ENCODE data around the gene IFITM10. TPM values are rescaled to one million over a fixed set of nuclear protein-coding genes. Genes with fewer than 3 reads are reported as not detected.

The IFITM10 gene
- total RNA-seq, 2 donors from 2014 or later = 0.17 to 0.42 TPM

DNA sequence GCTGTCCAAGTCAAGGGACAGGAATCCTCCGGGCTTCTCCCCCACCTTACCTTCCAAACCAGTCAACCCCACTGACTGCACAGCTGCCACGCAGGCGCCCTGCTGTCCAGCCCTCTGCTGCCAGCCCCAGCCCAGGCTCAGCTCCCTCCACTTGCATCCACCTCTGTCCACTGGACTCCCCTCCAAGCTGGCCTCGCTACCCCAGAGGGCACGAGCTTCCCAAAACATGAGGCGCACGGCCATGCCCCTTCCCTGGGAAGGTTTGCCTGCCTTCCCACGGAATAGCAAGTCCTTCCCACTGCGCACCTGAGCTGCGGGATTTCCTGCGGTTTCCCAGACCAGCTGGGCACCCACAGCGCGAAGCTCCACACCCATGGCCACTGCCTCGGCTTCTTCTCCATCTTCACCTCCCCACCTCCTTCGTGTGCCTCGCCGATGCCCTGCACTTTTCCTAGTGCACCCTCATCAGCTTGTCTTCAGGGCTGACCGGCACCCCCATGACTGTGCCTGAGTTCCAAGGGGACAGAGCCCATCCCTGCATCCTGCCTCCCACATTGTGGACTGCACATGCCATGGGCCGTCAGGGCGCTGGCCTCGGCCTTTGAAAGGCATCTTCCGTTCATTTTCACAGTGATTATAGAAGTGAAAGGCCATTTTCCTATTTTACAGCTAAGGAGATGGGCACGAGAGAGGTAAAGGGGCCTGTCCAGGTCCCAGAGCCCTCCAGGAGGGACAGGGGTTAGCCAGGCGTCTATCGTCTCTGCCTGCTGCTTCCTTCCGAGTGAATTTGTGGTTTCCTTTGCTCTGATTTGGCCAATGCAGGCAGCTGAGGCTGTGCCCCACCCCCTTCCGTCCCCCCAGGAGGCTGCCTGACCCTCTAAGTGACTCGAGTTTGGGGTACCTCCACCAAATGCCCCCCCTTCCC is 16.4 kb downstream of the IFITM10 start:
- Mint-ChIP-seq H3K4me3 (no peak overlapping the region), H3K27me3 (peaks cover 42% of the 10 kb centered on the region), H3K4me1 (peaks cover 6% of the 10 kb centered on the region), H3K9me3 (no peaks in the 10 kb centered on the region), H3K27ac (no peak overlapping the region), H3K36me3 (ENCODE audit: low read depth) (no peaks in the 10 kb centered on the region)
- no peak for ATAC-seq (replicated peaks)

DNA sequence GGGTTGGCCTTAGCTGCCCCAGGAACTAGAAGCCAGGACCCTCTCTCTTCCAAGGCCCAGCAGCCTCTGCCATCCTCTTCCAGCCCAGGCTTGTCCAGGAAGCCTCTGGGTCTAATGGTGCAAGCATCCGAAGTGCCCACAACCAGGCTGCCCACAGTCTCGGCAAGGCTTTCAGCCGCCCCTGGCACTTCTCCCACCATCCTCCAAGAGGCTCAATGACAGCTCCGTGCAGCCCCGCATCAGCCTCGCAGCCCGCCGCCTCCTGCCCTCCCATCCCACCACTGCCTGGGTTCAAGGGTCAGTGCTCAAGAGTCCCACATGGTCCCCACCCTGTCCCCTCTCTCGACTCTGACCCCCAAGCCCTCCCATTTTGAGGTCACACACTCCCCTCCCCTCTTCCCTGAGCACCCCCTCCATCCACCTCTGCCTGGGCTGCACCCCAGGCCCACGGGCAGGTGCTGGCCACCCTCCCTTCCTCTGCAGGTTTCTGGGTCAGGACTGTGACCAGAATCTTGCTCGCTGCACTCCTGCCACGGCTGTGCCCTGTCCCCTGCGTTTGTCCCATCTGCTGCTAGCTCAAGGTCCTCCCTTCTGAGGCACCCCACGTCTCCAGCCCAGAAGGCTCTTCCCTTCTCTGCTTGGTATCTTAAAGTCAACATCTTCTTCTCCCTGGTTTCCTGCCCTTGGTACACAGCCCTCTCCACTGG is 17.2 kb downstream of the IFITM10 start:
- Mint-ChIP-seq H3K27me3 (peaks cover 45% of the 10 kb centered on the region), H3K27ac (no peak overlapping the region), H3K4me1 (peaks cover 6% of the 10 kb centered on the region), H3K36me3 (ENCODE audit: low read depth) (no peaks in the 10 kb centered on the region), H3K9me3 (no peaks in the 10 kb centered on the region), H3K4me3 (no peak overlapping the region)
- no peak for ATAC-seq (replicated peaks)

DNA sequence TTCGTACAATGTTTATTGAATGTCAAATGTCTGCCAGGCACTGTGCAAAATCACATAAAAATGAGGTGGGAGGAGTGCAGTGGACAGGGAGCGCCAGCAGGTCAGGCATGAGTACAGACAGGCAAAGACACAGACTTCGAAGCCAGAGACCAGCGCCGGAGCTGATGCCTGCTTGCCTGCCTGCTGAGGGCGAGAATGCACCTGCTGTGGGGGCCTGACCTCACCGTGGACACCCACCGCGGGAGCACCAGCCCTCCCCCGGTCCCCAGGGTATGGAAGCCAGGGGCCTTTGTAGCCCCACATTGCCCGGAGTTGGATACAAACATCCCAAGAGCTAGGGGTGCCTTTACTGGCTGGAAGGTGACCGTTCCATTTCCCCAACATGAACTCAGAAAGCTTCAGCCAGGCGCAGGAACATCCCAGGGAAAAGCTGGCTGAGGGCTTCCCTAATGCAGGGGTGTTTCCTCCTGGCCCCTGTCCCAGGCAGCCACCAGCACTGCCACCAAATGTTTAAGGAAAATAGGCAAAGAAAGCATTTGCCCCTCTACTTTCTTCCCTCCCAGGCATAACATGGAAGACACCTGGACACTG is 17.9 kb downstream of the IFITM10 start:
- H3K27me3 Mint-ChIP-seq = peaks cover 51% of the 10 kb centered on the region
- ATAC-seq (replicated peaks) = no peak
- peaks cover 8% of the 10 kb centered on the region for H3K4me1 Mint-ChIP-seq
- H3K27ac Mint-ChIP-seq = no peak overlapping the region
- H3K36me3 Mint-ChIP-seq (ENCODE audit: low read depth) = no peaks in the 10 kb centered on the region
- no peaks in the 10 kb centered on the region for H3K9me3 Mint-ChIP-seq
- H3K4me3 Mint-ChIP-seq = no peak overlapping the region

DNA sequence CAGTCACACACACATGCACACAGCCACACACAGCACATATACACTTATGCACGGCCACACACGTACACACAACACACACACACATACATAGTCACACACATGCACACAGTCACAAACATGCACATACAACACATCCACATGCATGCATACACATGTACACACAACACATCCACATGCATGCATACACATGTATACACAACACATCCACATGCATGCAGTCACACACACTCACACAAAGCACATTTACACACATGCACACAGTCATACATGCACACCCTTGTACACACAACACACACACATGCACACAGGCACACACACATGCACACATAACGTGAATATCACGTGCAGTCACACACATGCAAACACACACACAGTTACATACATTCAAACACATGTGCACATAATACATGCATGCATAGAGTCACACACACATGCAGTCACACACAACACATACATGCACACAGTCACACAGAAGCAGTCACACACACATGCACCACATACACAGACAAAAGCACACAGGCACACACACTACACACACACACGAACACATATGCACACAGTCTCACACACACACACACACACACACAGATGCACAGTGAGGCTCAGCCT is 18.8 kb downstream of the IFITM10 start:
- H3K4me1 Mint-ChIP-seq = peaks cover 10% of the 10 kb centered on the region
- no peak overlapping the region for H3K4me3 Mint-ChIP-seq
- peaks cover 53% of the 10 kb centered on the region for H3K27me3 Mint-ChIP-seq
- H3K36me3 Mint-ChIP-seq (ENCODE audit: low read depth) = no peaks in the 10 kb centered on the region
- ATAC-seq (replicated peaks) = no peak
- H3K27ac Mint-ChIP-seq = no peak overlapping the region
- no peaks in the 10 kb centered on the region for H3K9me3 Mint-ChIP-seq

DNA sequence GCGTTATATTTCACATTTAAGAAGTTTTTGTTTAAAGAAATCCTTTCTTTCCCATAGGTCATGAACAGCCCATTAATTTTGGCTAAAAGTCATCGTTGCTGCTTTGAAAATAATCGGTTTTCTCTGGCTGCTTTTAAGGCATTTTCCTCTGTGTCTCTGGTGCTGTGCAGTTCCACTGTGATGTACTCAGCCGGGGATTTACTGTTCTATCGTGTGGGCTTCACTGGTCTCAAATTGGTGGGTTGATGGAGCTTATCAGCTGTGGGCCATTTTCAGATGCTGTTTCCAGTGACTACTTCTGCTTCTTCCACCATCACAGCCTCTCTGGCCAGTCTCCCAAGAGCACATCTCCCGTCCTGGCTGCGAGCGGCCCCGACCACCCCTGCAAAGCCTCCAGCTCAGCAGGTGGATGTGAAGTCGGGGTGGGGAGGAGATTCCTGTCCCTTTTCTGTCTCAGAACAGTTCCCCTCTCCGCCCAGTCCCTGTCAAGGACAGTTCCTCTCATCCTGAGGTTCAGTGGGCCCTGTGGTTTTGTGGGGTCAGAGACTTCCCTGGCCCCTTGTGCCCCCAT is 20.3 kb downstream of the IFITM10 start:
- Mint-ChIP-seq H3K4me3 (no peak overlapping the region), H3K4me1 (peaks cover 10% of the 10 kb centered on the region), H3K27ac (no peak overlapping the region), H3K27me3 (peaks cover 45% of the 10 kb centered on the region), H3K9me3 (no peaks in the 10 kb centered on the region), H3K36me3 (ENCODE audit: low read depth) (no peaks in the 10 kb centered on the region)
- no peak for ATAC-seq (replicated peaks)

DNA sequence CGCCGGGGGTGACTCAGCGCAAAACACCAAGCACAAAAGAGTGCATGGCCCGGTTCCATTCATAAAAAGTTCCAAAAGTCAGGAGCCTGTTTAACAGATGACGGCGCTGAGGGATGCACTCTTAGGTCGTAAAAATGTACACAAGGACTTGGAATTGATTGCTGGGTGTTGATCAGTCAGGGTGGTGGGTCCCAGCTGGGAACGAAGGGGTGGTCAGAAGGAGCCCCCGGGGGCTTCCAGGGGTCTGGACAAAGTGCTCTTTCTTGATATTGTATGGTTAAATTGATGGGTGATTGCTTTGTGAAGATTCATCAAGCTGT is 20.7 kb downstream of the IFITM10 start:
- H3K4me1 Mint-ChIP-seq = peaks cover 10% of the 10 kb centered on the region
- H3K27ac Mint-ChIP-seq = no peak overlapping the region
- H3K36me3 Mint-ChIP-seq (ENCODE audit: low read depth) = no peaks in the 10 kb centered on the region
- ATAC-seq (replicated peaks) = no peak
- peaks cover 50% of the 10 kb centered on the region for H3K27me3 Mint-ChIP-seq
- no peak overlapping the region for H3K4me3 Mint-ChIP-seq
- H3K9me3 Mint-ChIP-seq = no peaks in the 10 kb centered on the region

DNA sequence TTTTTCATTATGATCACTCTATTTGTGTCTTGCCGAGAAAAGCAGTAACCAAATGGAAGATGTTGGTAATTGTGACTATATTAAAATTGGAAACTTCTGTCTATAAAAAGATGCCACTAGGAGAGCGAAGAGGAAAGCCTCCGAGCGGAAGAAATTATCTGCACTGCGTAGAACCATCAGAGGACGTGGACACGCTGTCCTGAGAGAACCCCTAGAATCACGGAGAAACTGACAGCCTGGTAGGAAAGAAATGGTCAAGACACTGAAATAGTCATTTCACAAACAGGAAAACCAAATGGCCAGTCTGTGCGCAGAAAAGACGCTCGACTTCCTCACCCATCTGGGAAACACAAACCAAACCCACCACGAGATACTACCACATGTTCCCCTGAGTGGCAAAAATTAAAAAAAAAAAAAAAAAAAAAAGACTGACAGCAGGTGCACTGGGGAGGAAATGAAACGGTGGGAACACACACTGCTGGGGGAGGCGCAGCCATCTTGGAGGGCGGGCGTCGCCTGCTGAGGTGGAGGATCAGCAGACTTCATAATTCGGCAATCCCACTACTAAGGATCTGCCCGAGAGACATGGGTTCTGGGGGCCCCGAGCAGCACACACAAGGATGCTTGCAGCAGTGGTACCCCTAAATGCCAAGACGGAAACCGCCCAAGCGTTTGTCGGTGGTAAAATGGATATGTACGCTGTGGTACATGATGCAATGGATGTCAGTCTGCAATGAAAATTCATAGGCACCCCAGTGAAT is 21.3 kb downstream of the IFITM10 start:
- H3K9me3 Mint-ChIP-seq = no peaks in the 10 kb centered on the region
- peaks cover 9% of the 10 kb centered on the region for H3K4me1 Mint-ChIP-seq
- peak overlapping the region; percentile 16 for H3K27ac Mint-ChIP-seq
- H3K27me3 Mint-ChIP-seq = peaks cover 52% of the 10 kb centered on the region
- no peaks in the 10 kb centered on the region for H3K36me3 Mint-ChIP-seq (ENCODE audit: low read depth)
- peak; percentile 60 for ATAC-seq (replicated peaks)
- no peak overlapping the region for H3K4me3 Mint-ChIP-seq

DNA sequence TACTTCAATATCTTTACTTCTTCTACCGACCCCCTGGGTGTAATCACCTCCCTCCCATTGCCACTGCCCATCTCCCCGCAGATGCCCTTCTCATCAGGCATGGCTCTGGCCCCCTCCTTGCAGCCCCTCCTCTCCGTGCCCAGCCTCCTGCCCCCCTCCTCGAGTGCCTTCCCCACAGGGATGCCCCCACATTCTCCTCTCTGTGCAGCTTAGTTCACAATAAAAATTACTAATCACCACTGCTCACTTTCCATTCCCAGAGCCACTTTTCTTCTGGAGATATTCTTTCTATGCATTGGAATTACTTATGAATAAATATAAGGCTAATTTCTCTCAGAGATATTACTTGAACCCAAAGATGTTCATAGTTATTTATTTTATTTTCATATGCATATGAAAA is 22.1 kb downstream of the IFITM10 start:
- peaks cover 47% of the 10 kb centered on the region for H3K27me3 Mint-ChIP-seq
- no peak overlapping the region for H3K4me3 Mint-ChIP-seq
- H3K27ac Mint-ChIP-seq = no peak overlapping the region
- H3K4me1 Mint-ChIP-seq = peaks cover 4% of the 10 kb centered on the region
- H3K9me3 Mint-ChIP-seq = no peaks in the 10 kb centered on the region
- H3K36me3 Mint-ChIP-seq (ENCODE audit: low read depth) = no peaks in the 10 kb centered on the region
- ATAC-seq (replicated peaks) = no peak

DNA sequence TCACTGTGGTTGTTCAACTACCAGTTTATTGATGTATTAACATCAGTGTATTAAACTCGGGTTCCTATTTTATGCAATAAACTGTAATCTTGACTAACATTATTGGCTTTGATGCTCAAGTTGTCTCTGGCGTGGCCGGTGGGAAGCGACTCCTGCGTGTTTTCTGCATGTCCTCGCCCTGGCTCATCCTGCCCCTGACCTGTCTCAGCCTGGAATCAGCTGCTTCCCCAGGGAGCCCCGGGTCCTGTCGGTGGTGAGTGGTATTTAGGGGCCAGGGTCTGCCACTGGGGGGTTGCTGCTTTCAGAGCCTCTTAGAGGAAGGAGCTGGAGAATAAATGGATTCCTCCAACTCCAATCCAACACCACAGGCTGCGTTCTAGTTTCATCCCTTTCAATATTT is 22.5 kb downstream of the IFITM10 start:
- Mint-ChIP-seq H3K4me3 (no peak overlapping the region), H3K9me3 (no peaks in the 10 kb centered on the region), H3K36me3 (ENCODE audit: low read depth) (no peaks in the 10 kb centered on the region), H3K4me1 (peaks cover 4% of the 10 kb centered on the region), H3K27ac (no peak overlapping the region), H3K27me3 (peaks cover 50% of the 10 kb centered on the region)
- no peak for ATAC-seq (replicated peaks)

DNA sequence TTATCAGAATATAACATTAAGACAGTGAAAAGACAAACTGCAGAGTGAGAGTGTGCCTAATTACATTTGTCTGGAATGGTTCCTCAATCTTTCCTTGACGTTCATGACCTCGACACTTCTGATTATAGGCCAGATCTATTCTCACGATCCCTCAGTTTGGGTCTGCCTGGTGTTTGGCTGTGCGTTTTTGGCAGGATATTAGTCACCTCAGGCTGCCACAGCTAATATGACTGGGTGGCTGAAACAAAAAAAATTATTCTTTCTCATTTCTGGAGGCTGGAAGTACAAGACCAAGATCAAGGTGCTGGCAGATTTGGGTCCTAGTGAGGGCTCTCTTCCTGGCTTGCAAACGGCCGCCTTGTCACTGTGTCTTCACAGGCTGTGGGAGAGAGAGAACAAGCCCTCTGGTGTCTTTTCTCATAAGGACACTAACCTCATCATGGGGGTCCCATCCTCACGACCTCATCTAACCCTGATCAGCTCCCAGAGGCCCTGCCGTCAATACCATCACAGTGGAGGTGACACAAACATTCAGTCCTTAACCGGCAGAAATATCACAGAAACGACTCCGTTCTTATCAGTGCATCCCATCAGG is 23.2 kb downstream of the IFITM10 start:
- H3K27ac Mint-ChIP-seq = no peak overlapping the region
- no peak overlapping the region for H3K4me3 Mint-ChIP-seq
- no peaks in the 10 kb centered on the region for H3K9me3 Mint-ChIP-seq
- peaks cover 53% of the 10 kb centered on the region for H3K27me3 Mint-ChIP-seq
- H3K4me1 Mint-ChIP-seq = peaks cover 4% of the 10 kb centered on the region
- H3K36me3 Mint-ChIP-seq (ENCODE audit: low read depth) = no peaks in the 10 kb centered on the region
- ATAC-seq (replicated peaks) = peak; percentile 81

DNA sequence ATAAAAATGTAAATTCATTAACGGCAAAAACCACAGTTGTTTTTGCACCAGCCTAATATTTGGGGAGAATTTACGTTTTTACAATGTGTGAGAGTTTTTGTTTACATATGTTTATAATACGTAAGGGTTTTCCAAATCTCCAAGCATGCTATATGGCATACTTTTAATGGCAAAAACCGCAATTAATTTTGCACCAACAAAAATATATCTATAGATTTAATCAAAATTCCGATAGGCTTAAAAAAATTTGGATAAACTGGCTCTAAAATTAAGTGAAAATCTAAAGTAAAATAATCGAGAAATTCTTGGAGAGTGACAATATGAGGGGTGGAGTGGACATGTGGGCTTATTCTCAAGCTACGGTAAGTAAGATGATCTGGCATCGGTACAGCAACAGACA is 30.6 kb downstream of the IFITM10 start:
- H3K4me3 Mint-ChIP-seq = no peak overlapping the region
- ATAC-seq (replicated peaks) = no peak

DNA sequence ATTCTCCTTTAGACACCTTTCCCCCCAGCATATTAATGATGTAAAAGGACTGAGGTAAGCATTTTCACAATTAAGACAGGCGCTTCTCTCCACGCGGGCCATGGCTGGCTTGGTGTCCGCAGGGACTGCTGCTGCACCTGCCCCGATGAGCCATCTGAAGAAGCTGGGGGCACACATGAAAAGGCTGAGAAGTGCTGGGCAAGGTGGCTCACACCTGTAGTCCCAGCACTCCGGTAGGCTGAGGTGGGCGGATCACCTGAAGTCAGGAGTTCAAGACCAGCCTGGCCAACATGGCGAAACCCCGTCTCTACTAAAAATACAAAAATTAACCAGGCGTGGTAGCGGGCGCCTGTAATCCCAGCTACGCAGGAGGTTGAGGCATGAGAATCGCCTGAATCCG is 32.1 kb downstream of the IFITM10 start:
- no peak for ATAC-seq (replicated peaks)
- Mint-ChIP-seq H3K9me3 (no peaks in the 10 kb centered on the region), H3K27me3 (peaks cover 20% of the 10 kb centered on the region), H3K4me3 (no peak overlapping the region), H3K4me1 (no peaks in the 10 kb centered on the region), H3K36me3 (ENCODE audit: low read depth) (no peaks in the 10 kb centered on the region), H3K27ac (no peak overlapping the region)

More for the DNA sequence above, 30.6 kb downstream of the IFITM10 start:
- Mint-ChIP-seq H3K27ac (no peak overlapping the region), H3K9me3 (no peaks in the 10 kb centered on the region), H3K27me3 (peaks cover 24% of the 10 kb centered on the region), H3K4me1 (no peaks in the 10 kb centered on the region), H3K36me3 (ENCODE audit: low read depth) (no peaks in the 10 kb centered on the region)

DNA sequence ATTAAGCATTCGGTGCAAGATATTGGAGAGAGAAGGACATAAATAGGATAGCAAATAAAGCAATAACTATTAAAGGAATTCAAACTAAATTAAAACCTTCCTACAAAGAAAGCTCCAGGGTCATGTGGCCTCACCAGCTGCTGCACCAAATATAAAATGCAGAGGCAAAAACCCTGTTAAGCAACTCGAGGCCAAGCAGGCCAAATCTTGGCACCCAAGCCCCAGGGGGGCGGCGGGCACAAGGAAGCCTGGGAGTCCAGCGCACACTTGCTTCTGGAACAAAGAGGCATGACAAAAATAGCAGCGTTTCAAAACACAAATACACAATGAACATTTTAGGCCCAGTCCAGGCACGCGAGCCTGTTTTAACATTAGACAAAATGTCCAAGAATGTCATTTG is 32.6 kb downstream of the IFITM10 start:
- no peaks in the 10 kb centered on the region for H3K9me3 Mint-ChIP-seq
- no peak overlapping the region for H3K4me3 Mint-ChIP-seq
- peaks cover 18% of the 10 kb centered on the region for H3K27me3 Mint-ChIP-seq
- no peak overlapping the region for H3K27ac Mint-ChIP-seq
- H3K4me1 Mint-ChIP-seq = no peaks in the 10 kb centered on the region
- H3K36me3 Mint-ChIP-seq (ENCODE audit: low read depth) = no peaks in the 10 kb centered on the region
- no peak for ATAC-seq (replicated peaks)
